ENCODE results near the gene SUFU. TPM values are rescaled to one million over a fixed set of nuclear protein-coding genes. Genes with fewer than 3 reads are reported as not detected.

The SUFU gene
- total RNA-seq, 1 donor from 2014 or later = 17.3 TPM

GRCh38 chr10:102633848-102634247, 130.1 kb downstream of the SUFU start:
- peaks cover 0 to 6% of the 10 kb centered on the region in 2 donors for H3K36me3 ChIP-seq
- no peak overlapping the region for H3K4me3 ChIP-seq
- peak overlapping the region; percentile 88 to 95 for H3K27ac ChIP-seq
- H3K4me1 ChIP-seq = peaks cover 20 to 42% of the 10 kb centered on the region in 2 donors
- intact Hi-C loops (cut with DNase I) = no loop called here
- H3K9me3 ChIP-seq = no peaks in the 10 kb centered on the region
- TF ChIP-seq CTCF (IDR thresholded peaks at IDR 0.05) = no peak
- H3K27me3 ChIP-seq = no peaks in the 10 kb centered on the region
- no peak for DNase-seq (ENCODE audit: low spot score in 2 of 2)

- intact Hi-C loops (cut with DNase I) = no loop called here
- peaks cover 0 to 6% of the 10 kb centered on the region in 2 donors for H3K36me3 ChIP-seq
- no peak overlapping the region for H3K4me3 ChIP-seq
- TF ChIP-seq CTCF (IDR thresholded peaks at IDR 0.05) = no peak
- H3K27ac ChIP-seq = peak overlapping the region; percentile 88 to 95
- peaks cover 20 to 36% of the 10 kb centered on the region in 2 donors for H3K4me1 ChIP-seq
- no peak for DNase-seq (ENCODE audit: low spot score in 2 of 2)
- no peaks in the 10 kb centered on the region for H3K9me3 ChIP-seq
- H3K27me3 ChIP-seq = no peaks in the 10 kb centered on the region
These were observed 130.9 kb downstream of the SUFU start for GRCh38 chr10:102634686-102635085.

- peaks cover 0 to 1% of the 10 kb centered on the region in 2 donors for H3K36me3 ChIP-seq
- no peak for DNase-seq (ENCODE audit: low spot score in 2 of 2)
- TF ChIP-seq CTCF (IDR thresholded peaks at IDR 0.05) = no peak
- intact Hi-C loops (cut with DNase I) = no loop called here
- H3K27me3 ChIP-seq = no peaks in the 10 kb centered on the region
- H3K4me1 ChIP-seq = peaks cover 20 to 33% of the 10 kb centered on the region in 2 donors
- H3K27ac ChIP-seq = peak overlapping the region; percentile 88 to 95
- no peaks in the 10 kb centered on the region for H3K9me3 ChIP-seq
- H3K4me3 ChIP-seq = no peak overlapping the region
These were observed 131.6 kb downstream of the SUFU start for GRCh38 chr10:102635377-102635776.

- no peaks in the 10 kb centered on the region for H3K27me3 ChIP-seq
- no peak for DNase-seq (ENCODE audit: low spot score in 2 of 2)
- no peaks in the 10 kb centered on the region for H3K9me3 ChIP-seq
- no peak overlapping the region for H3K4me3 ChIP-seq
- H3K27ac ChIP-seq = peak overlapping the region in 1 of 2 donors; percentile 11
- H3K36me3 ChIP-seq = no peaks in the 10 kb centered on the region
- intact Hi-C loops (cut with DNase I) = no loop called here
- no peak for TF ChIP-seq CTCF (IDR thresholded peaks at IDR 0.05)
- peaks cover 3 to 8% of the 10 kb centered on the region in 2 donors for H3K4me1 ChIP-seq
These were observed 135.8 kb downstream of the SUFU start for GRCh38 chr10:102639537-102639936.

GRCh38 chr10:102641402-102641801, 137.6 kb downstream of the SUFU start:
- peaks cover 0 to 4% of the 10 kb centered on the region in 2 donors for H3K4me1 ChIP-seq
- peak overlapping the region; percentile 98 for H3K27ac ChIP-seq
- intact Hi-C loops (cut with DNase I) = loop anchor here (10.0 kb wide), 2 partner anchors 143 to 1637 kb away; no protein-coding TSS in a partner anchor
- H3K9me3 ChIP-seq = no peaks in the 10 kb centered on the region
- H3K27me3 ChIP-seq = no peaks in the 10 kb centered on the region
- no peaks in the 10 kb centered on the region for H3K36me3 ChIP-seq
- peak overlapping the region; percentile 97 for H3K4me3 ChIP-seq
- TF ChIP-seq CTCF (IDR thresholded peaks at IDR 0.05) = no peak
- DNase-seq (ENCODE audit: low spot score in 2 of 2) = no peak

All from ascending aorta (tissue), 2 donors.